HepG2 (cell line): ENCODE data around the gene EXOC7. TPM values are rescaled to one million over a fixed set of nuclear protein-coding genes. Genes with fewer than 3 reads are reported as not detected.

Experiments
- CC2D1A ChIP-seq: sonication (generic); formaldehyde crosslinking; IDR thresholded peaks from 2 replicates; pipeline ENCODE4 v1.8.1; 2023; ENCODE audit warnings: mild to moderate bottlenecking, missing genetic modification reagents
- GATAD2A ChIP-seq: IDR thresholded peaks from 2 replicates; pipeline ENCODE4 v1.6.1; 2016
- NFE2L2 ChIP-seq: fragments of 150-350 bp; IDR thresholded peaks from 2 replicates; pipeline ENCODE4 v1.6.1; 2014; ENCODE audit warnings: low read length
- PHF20 ChIP-seq: sonication (generic); formaldehyde crosslinking; IDR thresholded peaks from 2 replicates; pipeline ENCODE4 v1.5.0; 2020; ENCODE audit warnings: mild to moderate bottlenecking, missing genetic modification reagents
- PLRG1 ChIP-seq: fragments of 450-650 bp; conservative IDR thresholded peaks from 2 replicates; pipeline ENCODE4 v1.6.1; 2016
- RBFOX2 ChIP-seq: fragments of 200-400 bp; formaldehyde crosslinking; IDR thresholded peaks from 2 replicates; pipeline ENCODE4 v1.6.1; 2017; ENCODE audit warnings: low read depth, mild to moderate bottlenecking, low read length
- RFX5 ChIP-seq: IDR thresholded peaks from 2 replicates; pipeline ENCODE4 v1.6.1; 2011; ENCODE audit warnings: low read depth, low read length, improper control_type of control experiment
- THYN1 ChIP-seq: sonication (generic); formaldehyde crosslinking; IDR thresholded peaks from 2 replicates; pipeline ENCODE4 v1.8.1; 2023; ENCODE audit warnings: low read depth, mild to moderate bottlenecking, moderate library complexity, missing genetic modification reagents, borderline replicate concordance
- ZBTB7B ChIP-seq: sonication (generic); formaldehyde crosslinking; IDR thresholded peaks from 2 replicates; pipeline ENCODE4 v1.4.0; 2020; ENCODE audit warnings: missing genetic modification reagents
- ZMYM3 ChIP-seq: sonication (generic); formaldehyde crosslinking; IDR thresholded peaks from 2 replicates; pipeline ENCODE4 v1.5.1; 2020; ENCODE audit warnings: mild to moderate bottlenecking, missing genetic modification reagents
- ZNF225 ChIP-seq: sonication (generic); formaldehyde crosslinking; IDR thresholded peaks from 2 replicates; pipeline ENCODE4 v1.4.0; 2020; ENCODE audit warnings: mild to moderate bottlenecking, missing genetic modification reagents
- ZNF350 ChIP-seq: sonication (generic); formaldehyde crosslinking; IDR thresholded peaks from 2 replicates; pipeline ENCODE4 v1.4.0; 2020; ENCODE audit warnings: mild to moderate bottlenecking, low read depth, missing genetic modification reagents, borderline replicate concordance
- polyA plus RNA-seq, 8 experiments: library from polyadenylated mRNA; depleted of rRNA in 3 of 8; stranded (reverse) in 7 of 8; unstranded in 1 of 8; fragments of >200 nt; fragmentation: Illumina TruSeq in 4 of 8; extraction: Trizol in 4 of 8; gene quantifications; 2 replicates each; pipeline versions ENCODE4 v1.2.1 to v1.2.3, GENCODE V29; 2011 to 2016; ENCODE audit warnings: low read depth in 4 of 8, missing spikeins in 1 of 8, mixed read lengths in 1 of 8; ENCODE audit not compliant: insufficient read depth in 1 of 8
- total RNA-seq, 5 experiments: library from RNA; depleted of rRNA; stranded (reverse); fragments of >200 nt; fragmentation: Illumina TruSeq; extraction: Trizol; gene quantifications; 2 replicates each; pipeline ENCODE4 v1.2.3, GENCODE V29; 2016; ENCODE audit warnings: low read depth in 1 of 5
- TF ChIP-seq, protein P1 (sequence below): sonication (generic); formaldehyde crosslinking; IDR thresholded peaks from 2 replicates; pipeline ENCODE4 v1.4.0; 2020; ENCODE audit warnings: missing genetic modification reagents
- TF ChIP-seq, protein P2 (sequence below): sonication (generic); formaldehyde crosslinking; IDR thresholded peaks from 2 replicates; pipeline ENCODE4 v1.9.0; 2022; ENCODE audit warnings: low read depth, missing genetic modification reagents
- TF ChIP-seq, protein P3 (sequence below): sonication (generic); formaldehyde crosslinking; IDR thresholded peaks from 2 replicates; pipeline ENCODE4 v1.8.1; 2022; ENCODE audit warnings: low read depth, mild to moderate bottlenecking, missing genetic modification reagents
- TF ChIP-seq, protein P4 (sequence below): fragments of 450-650 bp; IDR thresholded peaks from 2 replicates; pipeline ENCODE4 v1.6.1; 2016
- TF ChIP-seq, protein P5 (sequence below): sonication (generic); formaldehyde crosslinking; IDR thresholded peaks from 2 replicates; pipeline ENCODE4 v1.8.0; 2022; ENCODE audit warnings: mild to moderate bottlenecking, missing genetic modification reagents, borderline replicate concordance
- TF ChIP-seq, protein P6 (sequence below): sonication (generic); formaldehyde crosslinking; IDR thresholded peaks from 2 replicates; pipeline ENCODE4 v1.4.0; 2020; ENCODE audit warnings: missing genetic modification reagents
- TF ChIP-seq, protein P7 (sequence below): sonication (generic); formaldehyde crosslinking; IDR thresholded peaks from 2 replicates; pipeline ENCODE4 v1.5.1; 2020; ENCODE audit warnings: missing genetic modification reagents, mild to moderate bottlenecking, borderline replicate concordance

Gene EXOC7
- total and polyA plus RNA-seq, 2 of the 13 experiments (the other 11 are each of a cell fraction or from before 2014, with no cell fraction given), result 86.9 to 116 TPM

DNA sequence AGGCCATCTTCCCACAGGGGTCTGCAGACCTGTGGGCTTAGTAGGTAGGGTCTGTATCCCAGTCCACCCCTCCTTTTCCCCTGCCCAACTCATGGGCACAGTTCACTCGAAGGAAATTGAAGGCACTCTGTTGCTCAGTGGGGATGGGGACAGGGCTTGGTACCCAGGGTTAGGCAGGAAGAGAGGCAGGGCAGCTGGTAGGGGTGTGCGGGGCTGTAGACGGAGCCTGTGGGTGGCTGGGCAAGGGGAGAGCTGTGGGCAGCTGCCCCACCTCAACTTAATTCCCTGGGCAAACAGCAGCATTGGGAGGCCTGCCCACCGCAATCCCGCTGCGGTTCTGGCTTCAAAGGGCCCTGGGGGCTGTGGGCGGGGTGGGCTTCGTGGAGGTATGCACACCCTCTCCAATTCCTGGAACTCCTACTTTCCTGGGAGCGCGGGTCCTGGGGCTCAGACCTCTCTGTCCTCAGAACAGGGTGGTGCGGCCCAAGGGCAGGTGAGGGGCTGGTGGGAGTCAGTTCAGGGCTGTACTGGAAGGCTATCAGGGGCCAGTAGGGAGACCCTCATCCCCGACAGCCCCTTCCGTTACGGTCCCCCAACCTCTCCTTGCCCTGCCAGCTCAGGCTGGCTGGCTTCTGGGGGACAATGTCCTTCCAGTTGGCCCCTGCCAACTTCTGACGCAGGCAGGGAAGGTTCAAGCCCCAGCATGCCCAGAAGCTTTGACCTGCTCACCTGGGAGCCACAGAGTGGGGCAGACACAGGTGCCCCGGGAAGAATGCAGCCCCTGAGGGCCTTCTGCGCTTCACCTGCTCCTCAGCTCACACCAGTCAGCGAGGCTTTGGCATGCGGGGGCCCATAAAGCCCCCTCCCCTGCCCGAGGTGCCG lies 28.3 kb upstream of the EXOC7 start (continued):
- TF ChIP-seq, protein P1, sequence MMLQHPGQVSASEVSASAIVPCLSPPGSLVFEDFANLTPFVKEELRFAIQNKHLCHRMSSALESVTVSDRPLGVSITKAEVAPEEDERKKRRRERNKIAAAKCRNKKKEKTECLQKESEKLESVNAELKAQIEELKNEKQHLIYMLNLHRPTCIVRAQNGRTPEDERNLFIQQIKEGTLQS (CRISPR knock-in tag), result no peak
- TF ChIP-seq PLRG1 (no peak), CC2D1A (CRISPR knock-in tag) (no peak), THYN1 (no peak), NFE2L2 (no peak), ZNF350 (no peak), ZBTB7B (CRISPR knock-in tag) (peak; percentile 90), ZNF225 (CRISPR knock-in tag) (no peak), ZMYM3 (no peak), GATAD2A (CRISPR knock-in tag) (no peak; the same call in 1 of the 2 replicates), RFX5 (peak; percentile 72), PHF20 (peak; percentile 30; the same call in 1 of the 2 replicates), RBFOX2 (no peak)
- TF ChIP-seq, protein P2, sequence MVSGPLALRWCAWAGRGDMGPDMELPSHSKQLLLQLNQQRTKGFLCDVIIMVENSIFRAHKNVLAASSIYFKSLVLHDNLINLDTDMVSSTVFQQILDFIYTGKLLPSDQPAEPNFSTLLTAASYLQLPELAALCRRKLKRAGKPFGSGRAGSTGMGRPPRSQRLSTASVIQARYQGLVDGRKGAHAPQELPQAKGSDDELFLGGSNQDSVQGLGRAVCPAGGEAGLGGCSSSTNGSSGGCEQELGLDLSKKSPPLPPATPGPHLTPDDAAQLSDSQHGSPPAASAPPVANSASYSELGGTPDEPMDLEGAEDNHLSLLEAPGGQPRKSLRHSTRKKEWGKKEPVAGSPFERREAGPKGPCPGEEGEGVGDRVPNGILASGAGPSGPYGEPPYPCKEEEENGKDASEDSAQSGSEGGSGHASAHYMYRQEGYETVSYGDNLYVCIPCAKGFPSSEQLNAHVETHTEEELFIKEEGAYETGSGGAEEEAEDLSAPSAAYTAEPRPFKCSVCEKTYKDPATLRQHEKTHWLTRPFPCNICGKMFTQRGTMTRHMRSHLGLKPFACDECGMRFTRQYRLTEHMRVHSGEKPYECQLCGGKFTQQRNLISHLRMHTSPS (CRISPR knock-in tag), result 0 out of 2 replicates have a peak, but pooled peaks have one; percentile 44
- TF ChIP-seq, protein P3, sequence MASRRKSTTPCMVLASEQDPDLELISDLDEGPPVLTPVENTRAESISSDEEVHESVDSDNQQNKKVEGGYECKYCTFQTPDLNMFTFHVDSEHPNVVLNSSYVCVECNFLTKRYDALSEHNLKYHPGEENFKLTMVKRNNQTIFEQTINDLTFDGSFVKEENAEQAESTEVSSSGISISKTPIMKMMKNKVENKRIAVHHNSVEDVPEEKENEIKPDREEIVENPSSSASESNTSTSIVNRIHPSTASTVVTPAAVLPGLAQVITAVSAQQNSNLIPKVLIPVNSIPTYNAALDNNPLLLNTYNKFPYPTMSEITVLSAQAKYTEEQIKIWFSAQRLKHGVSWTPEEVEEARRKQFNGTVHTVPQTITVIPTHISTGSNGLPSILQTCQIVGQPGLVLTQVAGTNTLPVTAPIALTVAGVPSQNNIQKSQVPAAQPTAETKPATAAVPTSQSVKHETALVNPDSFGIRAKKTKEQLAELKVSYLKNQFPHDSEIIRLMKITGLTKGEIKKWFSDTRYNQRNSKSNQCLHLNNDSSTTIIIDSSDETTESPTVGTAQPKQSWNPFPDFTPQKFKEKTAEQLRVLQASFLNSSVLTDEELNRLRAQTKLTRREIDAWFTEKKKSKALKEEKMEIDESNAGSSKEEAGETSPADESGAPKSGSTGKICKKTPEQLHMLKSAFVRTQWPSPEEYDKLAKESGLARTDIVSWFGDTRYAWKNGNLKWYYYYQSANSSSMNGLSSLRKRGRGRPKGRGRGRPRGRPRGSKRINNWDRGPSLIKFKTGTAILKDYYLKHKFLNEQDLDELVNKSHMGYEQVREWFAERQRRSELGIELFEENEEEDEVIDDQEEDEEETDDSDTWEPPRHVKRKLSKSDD (CRISPR knock-in tag), result no peak
- TF ChIP-seq, protein P4, sequence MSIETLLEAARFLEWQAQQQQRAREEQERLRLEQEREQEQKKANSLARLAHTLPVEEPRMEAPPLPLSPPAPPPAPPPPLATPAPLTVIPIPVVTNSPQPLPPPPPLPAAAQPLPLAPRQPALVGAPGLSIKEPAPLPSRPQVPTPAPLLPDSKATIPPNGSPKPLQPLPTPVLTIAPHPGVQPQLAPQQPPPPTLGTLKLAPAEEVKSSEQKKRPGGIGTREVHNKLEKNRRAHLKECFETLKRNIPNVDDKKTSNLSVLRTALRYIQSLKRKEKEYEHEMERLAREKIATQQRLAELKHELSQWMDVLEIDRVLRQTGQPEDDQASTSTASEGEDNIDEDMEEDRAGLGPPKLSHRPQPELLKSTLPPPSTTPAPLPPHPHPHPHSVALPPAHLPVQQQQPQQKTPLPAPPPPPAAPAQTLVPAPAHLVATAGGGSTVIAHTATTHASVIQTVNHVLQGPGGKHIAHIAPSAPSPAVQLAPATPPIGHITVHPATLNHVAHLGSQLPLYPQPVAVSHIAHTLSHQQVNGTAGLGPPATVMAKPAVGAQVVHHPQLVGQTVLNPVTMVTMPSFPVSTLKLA, result no peak
- TF ChIP-seq, protein P5, sequence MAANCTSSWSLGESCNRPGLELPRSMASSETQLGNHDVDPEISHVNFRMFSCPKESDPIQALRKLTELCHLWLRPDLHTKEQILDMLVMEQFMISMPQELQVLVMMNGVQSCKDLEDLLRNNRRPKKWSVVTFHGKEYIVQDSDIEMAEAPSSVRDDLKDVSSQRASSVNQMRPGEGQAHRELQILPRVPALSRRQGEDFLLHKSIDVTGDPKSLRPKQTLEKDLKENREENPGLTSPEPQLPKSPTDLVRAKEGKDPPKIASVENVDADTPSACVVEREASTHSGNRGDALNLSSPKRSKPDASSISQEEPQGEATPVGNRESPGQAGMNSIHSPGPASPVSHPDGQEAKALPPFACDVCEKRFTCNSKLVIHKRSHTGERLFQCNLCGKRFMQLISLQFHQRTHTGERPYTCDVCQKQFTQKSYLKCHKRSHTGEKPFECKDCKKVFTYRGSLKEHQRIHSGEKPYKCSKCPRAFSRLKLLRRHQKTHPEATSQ, result no peak
- TF ChIP-seq, protein P6, sequence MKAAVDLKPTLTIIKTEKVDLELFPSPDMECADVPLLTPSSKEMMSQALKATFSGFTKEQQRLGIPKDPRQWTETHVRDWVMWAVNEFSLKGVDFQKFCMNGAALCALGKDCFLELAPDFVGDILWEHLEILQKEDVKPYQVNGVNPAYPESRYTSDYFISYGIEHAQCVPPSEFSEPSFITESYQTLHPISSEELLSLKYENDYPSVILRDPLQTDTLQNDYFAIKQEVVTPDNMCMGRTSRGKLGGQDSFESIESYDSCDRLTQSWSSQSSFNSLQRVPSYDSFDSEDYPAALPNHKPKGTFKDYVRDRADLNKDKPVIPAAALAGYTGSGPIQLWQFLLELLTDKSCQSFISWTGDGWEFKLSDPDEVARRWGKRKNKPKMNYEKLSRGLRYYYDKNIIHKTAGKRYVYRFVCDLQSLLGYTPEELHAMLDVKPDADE (CRISPR knock-in tag), result no peak
- TF ChIP-seq, protein P7, sequence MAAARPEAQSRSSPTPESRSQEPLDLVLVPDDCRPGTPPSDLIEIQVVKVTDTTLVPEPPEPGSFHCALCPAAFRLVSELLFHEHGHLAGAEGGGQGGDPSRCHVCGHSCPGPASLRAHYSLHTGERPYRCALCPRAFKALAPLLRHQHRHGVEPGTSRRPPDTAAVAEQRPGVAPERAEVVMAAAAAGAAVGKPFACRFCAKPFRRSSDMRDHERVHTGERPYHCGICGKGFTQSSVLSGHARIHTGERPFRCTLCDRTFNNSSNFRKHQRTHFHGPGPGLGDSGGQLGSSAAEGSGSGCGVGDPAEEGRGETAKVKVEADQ (CRISPR knock-in tag), result no peak
